GM15510 (cell line): ENCODE results near the gene CAPG.

ENCODE experiments used
- POLR2A ChIP-seq: IDR thresholded peaks from 3 replicates; pipeline ENCODE4 v1.6.1; 2011; ENCODE audit warnings: borderline replicate concordance; ENCODE audit not compliant: insufficient read length; ENCODE audit errors: extremely low read depth

CAPG gene

GRCh38 chr2:85397925-85398331, 12.2 kb downstream of the CAPG start:
- TF ChIP-seq POLR2A, result no peak

- TF ChIP-seq POLR2A, result no peak
Measured at GRCh38 chr2:85396531-85397470, 13.4 kb downstream of the CAPG start.

GRCh38 chr2:85395912-85396475, 14.2 kb downstream of the CAPG start:
- TF ChIP-seq POLR2A, result no peak

- no peak for TF ChIP-seq POLR2A
Measured at GRCh38 chr2:85394976-85395375, 15.2 kb downstream of the CAPG start.

GRCh38 chr2:85394261-85394681, 15.9 kb downstream of the CAPG start:
- no peak for TF ChIP-seq POLR2A

- TF ChIP-seq POLR2A, result no peak
Measured at GRCh38 chr2:85393836-85394235, 16.3 kb downstream of the CAPG start.

- no peak for TF ChIP-seq POLR2A
Measured at GRCh38 chr2:85390941-85391669, 19.1 kb downstream of the CAPG start.

GRCh38 chr2:85388878-85389538, 21.2 kb downstream of the CAPG start:
- TF ChIP-seq POLR2A, result no peak

GRCh38 chr2:85387754-85388153, 22.4 kb downstream of the CAPG start:
- no peak for TF ChIP-seq POLR2A

GRCh38 chr2:85385746-85386145, 24.4 kb downstream of the CAPG start:
- no peak for TF ChIP-seq POLR2A

- TF ChIP-seq POLR2A, result no peak
Measured at GRCh38 chr2:85383850-85384249, 26.3 kb downstream of the CAPG start.

- TF ChIP-seq POLR2A, result no peak
Measured at GRCh38 chr2:85380048-85380447, 30.1 kb downstream of the CAPG start.

- no peak for TF ChIP-seq POLR2A
Measured at GRCh38 chr2:85378257-85378656, 31.9 kb downstream of the CAPG start.

GRCh38 chr2:85377083-85377482, 33.1 kb downstream of the CAPG start:
- no peak for TF ChIP-seq POLR2A
